Measurements from ENCODE around the gene CIBAR2. TPM values are rescaled to one million over a fixed set of nuclear protein-coding genes. Genes with fewer than 3 reads are reported as not detected.

Gene CIBAR2
- total and polyA plus RNA-seq, 10 donors = 0.13 to 2.4 (median 0.35) TPM; not detected in 3

DNA sequence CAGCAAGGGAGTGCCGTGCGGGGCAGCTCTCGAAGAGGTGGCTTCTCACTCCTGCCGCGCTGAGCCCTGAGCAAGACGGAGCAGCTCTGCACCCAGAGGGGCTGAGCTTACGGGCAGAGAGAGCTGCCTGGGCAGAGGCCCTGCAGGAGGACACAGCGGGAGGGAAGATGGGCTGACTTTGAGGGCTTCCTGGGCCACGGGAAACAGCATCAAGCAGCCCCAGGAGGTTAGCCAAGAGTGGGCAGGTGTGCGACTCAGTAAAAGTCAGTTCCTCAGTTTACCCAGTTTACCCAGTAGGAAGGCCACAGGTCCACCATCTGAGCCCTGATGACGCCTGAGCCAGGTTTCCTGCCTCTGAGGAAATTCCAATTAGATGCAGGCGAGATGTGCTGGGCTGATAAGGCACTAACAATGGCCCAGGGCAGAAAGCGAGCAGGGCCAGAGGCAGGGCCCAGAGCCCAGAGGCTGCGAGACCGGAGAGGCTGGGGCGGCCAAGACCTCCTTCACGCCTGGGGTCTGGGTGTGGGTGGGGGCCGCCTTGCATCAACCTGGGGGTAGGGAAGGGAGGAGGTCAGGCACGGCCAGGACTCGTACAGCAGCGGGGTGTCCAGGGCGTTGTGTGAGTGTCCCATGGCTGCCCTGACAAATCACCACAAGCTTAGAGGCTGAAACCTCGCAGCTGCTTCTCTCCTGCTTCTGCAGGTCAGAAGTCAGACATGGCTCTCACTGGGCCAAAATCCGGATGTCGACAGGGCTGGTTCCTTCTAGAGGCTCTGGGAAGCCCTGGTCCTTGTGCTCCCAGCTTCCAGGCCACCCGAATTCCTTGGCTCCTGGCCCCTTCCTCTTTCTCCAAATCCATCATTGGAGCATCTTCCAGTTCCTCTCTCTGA is 32.0 kb upstream of the CIBAR2 start:
- no peak overlapping the region for H3K4me3 ChIP-seq
- 69 to 82% (median 73%) methylated on average over 11 to 26 of the region's 26 CpGs for WGBS, 5 donors
- H3K27me3 ChIP-seq (replicated peaks in 1 of 7) = peaks cover 0 to 11% (median 0%) of the 10 kb centered on the region in 7 donors
- intact Hi-C loops (cut with DNase I; ENCODE audit: low total_unique reads) = no loop called here
- TF ChIP-seq POLR2AphosphoS5 (IDR thresholded peaks at IDR 0.05) (peak in 2 of 3 donors; percentile 33 to 42), POLR2A (IDR thresholded peaks at IDR 0.05) (no peak)
- TF ChIP-seq, protein P1, sequence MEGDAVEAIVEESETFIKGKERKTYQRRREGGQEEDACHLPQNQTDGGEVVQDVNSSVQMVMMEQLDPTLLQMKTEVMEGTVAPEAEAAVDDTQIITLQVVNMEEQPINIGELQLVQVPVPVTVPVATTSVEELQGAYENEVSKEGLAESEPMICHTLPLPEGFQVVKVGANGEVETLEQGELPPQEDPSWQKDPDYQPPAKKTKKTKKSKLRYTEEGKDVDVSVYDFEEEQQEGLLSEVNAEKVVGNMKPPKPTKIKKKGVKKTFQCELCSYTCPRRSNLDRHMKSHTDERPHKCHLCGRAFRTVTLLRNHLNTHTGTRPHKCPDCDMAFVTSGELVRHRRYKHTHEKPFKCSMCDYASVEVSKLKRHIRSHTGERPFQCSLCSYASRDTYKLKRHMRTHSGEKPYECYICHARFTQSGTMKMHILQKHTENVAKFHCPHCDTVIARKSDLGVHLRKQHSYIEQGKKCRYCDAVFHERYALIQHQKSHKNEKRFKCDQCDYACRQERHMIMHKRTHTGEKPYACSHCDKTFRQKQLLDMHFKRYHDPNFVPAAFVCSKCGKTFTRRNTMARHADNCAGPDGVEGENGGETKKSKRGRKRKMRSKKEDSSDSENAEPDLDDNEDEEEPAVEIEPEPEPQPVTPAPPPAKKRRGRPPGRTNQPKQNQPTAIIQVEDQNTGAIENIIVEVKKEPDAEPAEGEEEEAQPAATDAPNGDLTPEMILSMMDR (IDR thresholded peaks at IDR 0.05 in 8 of 11, conservative IDR thresholded peaks at IDR 0.05 in 3 of 11) = no peak
- no peak for DNase-seq
- H3K9me3 ChIP-seq = no peaks in the 10 kb centered on the region
- peak overlapping the region in 5 of 8 donors; percentile 22 to 53 (median 33) for H3K27ac ChIP-seq
- no peaks in the 10 kb centered on the region for H3K36me3 ChIP-seq
- peaks cover 9 to 65% (median 44%) of the 10 kb centered on the region in 6 donors for H3K4me1 ChIP-seq

- no peak overlapping the region for H3K4me3 ChIP-seq
- peaks cover 0 to 26% (median 0%) of the 10 kb centered on the region in 7 donors for H3K27me3 ChIP-seq (replicated peaks in 1 of 7)
- no peak for DNase-seq
- no peak for TF ChIP-seq POLR2AphosphoS5 (IDR thresholded peaks at IDR 0.05)
- TF ChIP-seq, protein P1 (IDR thresholded peaks at IDR 0.05 in 8 of 11, conservative IDR thresholded peaks at IDR 0.05 in 3 of 11) = no peak
- no peak for TF ChIP-seq POLR2A (IDR thresholded peaks at IDR 0.05)
- no peaks in the 10 kb centered on the region for H3K36me3 ChIP-seq
- H3K9me3 ChIP-seq = no peaks in the 10 kb centered on the region
- WGBS, 5 donors = 44 to 66% (median 58%) methylated on average over 11 to 19 of the region's 19 CpGs
- intact Hi-C loops (cut with DNase I; ENCODE audit: low total_unique reads) = no loop called here
- peaks cover 9 to 76% (median 53%) of the 10 kb centered on the region in 6 donors for H3K4me1 ChIP-seq
- peak overlapping the region in 2 of 8 donors; percentile 23 to 31 for H3K27ac ChIP-seq
These were observed 30.5 kb upstream of the CIBAR2 start for GRCh38 chr16:85142771-85143211.

DNA sequence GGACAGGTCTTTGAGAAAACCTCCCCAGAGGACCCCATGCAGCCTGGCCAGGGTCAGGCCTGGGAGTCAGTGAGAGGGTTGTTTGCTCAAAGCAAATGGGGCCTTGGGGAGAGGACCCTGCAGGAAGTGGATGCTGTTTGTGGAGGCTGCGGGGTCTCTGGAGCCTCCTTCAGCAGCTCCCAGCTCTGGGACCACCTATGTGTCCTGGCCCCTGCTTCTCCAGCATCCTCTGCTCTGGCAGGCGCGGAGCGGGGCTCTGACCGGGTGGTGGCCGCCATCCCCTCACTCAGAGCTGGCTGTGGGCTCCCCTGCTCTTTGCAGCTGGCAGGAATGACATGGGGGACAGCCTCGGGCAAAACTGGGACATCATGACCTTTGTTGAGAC is 29.8 kb upstream of the CIBAR2 start:
- DNase-seq = no peak
- Histone ChIP-seq H3K27me3 (replicated peaks in 1 of 7) (peaks cover 0 to 32% (median 5%) of the 10 kb centered on the region in 7 donors), H3K36me3 (no peaks in the 10 kb centered on the region), H3K27ac (peak overlapping the region in 3 of 8 donors; percentile 22 to 31 (median 23)), H3K9me3 (no peaks in the 10 kb centered on the region), H3K4me3 (no peak overlapping the region), H3K4me1 (peaks cover 12 to 77% (median 56%) of the 10 kb centered on the region in 6 donors)
- no peak for TF ChIP-seq POLR2A (IDR thresholded peaks at IDR 0.05)
- TF ChIP-seq, protein P1 (IDR thresholded peaks at IDR 0.05 in 8 of 11, conservative IDR thresholded peaks at IDR 0.05 in 3 of 11) = no peak
- TF ChIP-seq POLR2AphosphoS5 (IDR thresholded peaks at IDR 0.05) = no peak
- WGBS, 5 donors = 87 to 95% (median 90%) methylated on average over 6 to 7 of the region's 7 CpGs
- intact Hi-C loops (cut with DNase I; ENCODE audit: low total_unique reads) = no loop called here
